IMR-90 (cell line): ENCODE data around the gene SLC9A3.

Experiments used
- POLR2A ChIP-seq: IDR thresholded peaks from 2 replicates; pipeline ENCODE4 v1.6.1; 2012; ENCODE audit warnings: mild to moderate bottlenecking, low read depth, low read length
- TF ChIP-seq, protein P1 (sequence below): conservative IDR thresholded peaks from 2 replicates; pipeline ENCODE4 v1.5.1; 2012; ENCODE audit warnings: mild to moderate bottlenecking, low read depth, low read length, improper control_type of control experiment

DNA sequence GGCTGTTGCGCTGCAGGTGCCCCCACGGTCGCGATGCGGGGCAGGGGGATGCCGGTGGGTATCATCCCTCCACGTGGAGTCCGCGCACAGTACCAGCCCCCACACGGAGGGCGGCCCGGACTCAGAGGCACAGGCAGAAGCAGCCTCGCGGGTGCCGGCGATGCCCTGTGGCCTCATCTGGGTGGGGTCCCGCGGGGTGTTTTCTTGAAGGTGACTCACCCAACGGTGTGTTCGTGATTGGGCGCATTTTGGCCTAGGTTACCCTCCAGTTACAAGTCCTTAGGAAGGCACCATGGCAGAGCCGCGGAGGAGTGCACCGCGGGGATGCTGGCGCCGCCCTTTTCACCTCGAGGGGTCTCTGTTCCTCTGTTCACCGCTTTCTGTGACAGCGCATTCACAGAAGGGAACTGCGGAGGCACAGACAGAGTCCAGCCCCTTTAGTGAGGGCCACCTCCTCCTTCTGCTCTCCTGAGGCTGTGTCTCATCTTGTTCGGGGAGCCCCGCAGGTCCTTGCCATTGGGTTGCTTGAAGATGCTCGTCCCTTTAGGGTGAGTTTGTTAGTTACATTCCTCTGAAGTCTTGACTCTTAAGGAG, 102.9 kb downstream of the SLC9A3 start:
- no peak for TF ChIP-seq POLR2A
- TF ChIP-seq, protein P1, sequence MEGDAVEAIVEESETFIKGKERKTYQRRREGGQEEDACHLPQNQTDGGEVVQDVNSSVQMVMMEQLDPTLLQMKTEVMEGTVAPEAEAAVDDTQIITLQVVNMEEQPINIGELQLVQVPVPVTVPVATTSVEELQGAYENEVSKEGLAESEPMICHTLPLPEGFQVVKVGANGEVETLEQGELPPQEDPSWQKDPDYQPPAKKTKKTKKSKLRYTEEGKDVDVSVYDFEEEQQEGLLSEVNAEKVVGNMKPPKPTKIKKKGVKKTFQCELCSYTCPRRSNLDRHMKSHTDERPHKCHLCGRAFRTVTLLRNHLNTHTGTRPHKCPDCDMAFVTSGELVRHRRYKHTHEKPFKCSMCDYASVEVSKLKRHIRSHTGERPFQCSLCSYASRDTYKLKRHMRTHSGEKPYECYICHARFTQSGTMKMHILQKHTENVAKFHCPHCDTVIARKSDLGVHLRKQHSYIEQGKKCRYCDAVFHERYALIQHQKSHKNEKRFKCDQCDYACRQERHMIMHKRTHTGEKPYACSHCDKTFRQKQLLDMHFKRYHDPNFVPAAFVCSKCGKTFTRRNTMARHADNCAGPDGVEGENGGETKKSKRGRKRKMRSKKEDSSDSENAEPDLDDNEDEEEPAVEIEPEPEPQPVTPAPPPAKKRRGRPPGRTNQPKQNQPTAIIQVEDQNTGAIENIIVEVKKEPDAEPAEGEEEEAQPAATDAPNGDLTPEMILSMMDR = no peak
